Posterior cingulate gyrus (tissue), 11 donors: ENCODE results near the gene PKNOX2.
A peak's percentile ranks its signal among the peaks of the same experiment; 100 is the strongest.

Source experiments
- DNase-seq, 10 donors: peaks; one replicate each; pipeline versions ENCODE4 v3.0.0 to v3.0.0-alpha.2; 2020 to 2021; ENCODE audit warnings: mixed read lengths in 3 of 10
- intact Hi-C: fragments of 100-400 bp; cut with DNase I; formaldehyde crosslinking; loops from one replicate; pipeline ENCODE4 v1.15.1; 2023

Gene PKNOX2

GRCh38 chr11:125273519-125274000, 109.0 kb downstream of the PKNOX2 start:
- peak in 1 of 10 donors; percentile 31 for DNase-seq
- intact Hi-C loops = no loop called here

GRCh38 chr11:125274309-125274708, 109.8 kb downstream of the PKNOX2 start:
- DNase-seq = peak in 1 of 10 donors; percentile 49

GRCh38 chr11:125274774-125275173, 110.2 kb downstream of the PKNOX2 start:
- DNase-seq = peak in 1 of 10 donors; percentile 21
- intact Hi-C loops = no loop called here

More at GRCh38 chr11:125274309-125274708, 109.8 kb downstream of the PKNOX2 start:
- intact Hi-C loops = no loop called here

DNA sequence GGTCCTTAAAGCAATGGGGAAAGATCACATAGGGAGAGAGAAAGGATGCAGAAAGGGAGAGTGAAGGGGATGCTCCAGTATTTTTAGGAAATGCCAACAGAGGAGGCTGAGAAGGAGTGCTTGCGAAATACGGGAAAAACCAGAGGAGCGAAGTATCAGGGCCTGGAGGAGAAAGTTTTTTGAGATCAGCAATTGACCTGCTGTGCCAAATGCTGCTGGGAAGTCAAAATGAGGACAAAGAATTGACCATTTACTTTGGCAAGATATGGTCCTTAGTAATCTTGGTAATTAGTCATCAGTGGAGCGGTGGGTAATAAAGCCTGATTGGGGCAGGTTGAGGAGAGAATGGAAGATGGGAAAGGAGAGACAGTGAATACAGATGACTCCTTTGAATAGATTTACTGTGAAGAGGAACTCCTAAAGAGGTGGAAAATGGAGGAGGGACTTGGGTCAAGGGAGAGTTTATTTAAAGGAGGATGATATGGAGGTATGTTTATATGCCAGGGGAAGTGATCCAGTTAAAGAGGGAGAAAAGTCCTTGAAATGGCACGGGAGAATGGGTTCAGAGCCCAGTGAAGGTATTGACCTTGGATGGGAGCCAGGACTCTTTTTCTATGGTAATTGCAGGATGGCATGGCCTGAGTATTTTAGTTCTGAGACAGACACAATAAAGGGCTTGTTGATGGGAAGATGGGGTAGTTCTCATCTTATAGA, 111.5 kb downstream of the PKNOX2 start:
- peak in 1 of 10 donors; percentile 9 for DNase-seq
- intact Hi-C loops = no loop called here

- DNase-seq = peak in 1 of 10 donors; percentile 1
- intact Hi-C loops = no loop called here
Observed at GRCh38 chr11:125276619-125276976, 112.0 kb downstream of the PKNOX2 start.

- peak in 1 of 10 donors; percentile 34 for DNase-seq
- intact Hi-C loops = no loop called here
Observed at GRCh38 chr11:125279676-125280418, 115.3 kb downstream of the PKNOX2 start.

GRCh38 chr11:125280646-125281045, 116.1 kb downstream of the PKNOX2 start:
- intact Hi-C loops = no loop called here
- peak in 1 of 10 donors; percentile 79 for DNase-seq

DNA sequence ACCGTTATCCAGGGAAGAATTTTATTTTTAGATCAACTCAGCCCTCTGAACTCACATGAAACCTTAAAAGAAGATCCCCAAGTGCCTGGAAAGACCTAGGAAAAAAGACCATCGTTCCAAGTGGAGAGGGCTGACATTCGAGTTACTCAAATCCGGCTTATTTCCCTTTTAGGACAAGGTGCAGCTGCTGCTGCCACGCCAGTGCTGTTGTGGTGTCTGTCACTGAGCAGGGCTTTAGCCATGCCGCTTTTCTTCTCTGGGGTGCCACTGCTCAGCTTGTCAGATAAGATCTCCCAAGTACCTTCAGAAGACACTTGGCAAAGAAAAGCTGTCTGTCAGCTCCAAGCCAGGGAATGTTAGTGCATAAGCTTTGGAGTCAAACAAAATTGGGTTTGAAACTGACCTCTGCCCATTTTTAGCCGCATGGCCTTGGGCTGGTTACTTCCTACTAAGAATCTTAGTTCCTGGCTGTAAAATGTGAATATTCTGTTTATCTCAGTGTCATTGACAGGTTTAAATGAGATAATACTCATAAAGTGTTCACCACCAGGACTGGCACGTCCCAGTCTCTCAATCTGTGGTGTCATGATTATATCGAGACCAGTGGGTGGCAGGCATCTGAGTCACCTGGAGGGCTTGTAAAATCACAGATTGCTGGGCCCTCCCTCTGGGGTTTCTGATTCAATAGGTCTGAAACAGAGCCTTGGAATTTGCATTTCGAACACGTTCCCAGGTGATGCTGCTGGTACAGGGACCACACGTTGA, 117.5 kb downstream of the PKNOX2 start:
- intact Hi-C loops = no loop called here
- DNase-seq = peak in 1 of 10 donors; percentile 55

DNA sequence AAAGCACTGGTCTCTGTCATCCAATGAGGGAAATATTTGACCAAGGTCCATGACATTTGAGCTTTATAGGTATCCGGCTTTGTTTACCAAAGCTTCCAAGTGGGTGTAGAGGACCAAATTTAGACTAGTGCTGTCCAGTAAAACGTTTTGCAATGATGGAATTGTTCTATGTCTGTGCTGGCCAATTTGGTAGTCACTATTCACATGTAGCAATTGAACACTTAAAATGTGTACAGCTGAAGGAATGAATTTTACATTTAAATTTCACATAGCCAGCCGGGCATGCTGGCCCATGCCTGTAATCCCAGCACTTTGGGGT, 118.0 kb downstream of the PKNOX2 start:
- DNase-seq = no peak
- intact Hi-C loops = no loop called here

DNA sequence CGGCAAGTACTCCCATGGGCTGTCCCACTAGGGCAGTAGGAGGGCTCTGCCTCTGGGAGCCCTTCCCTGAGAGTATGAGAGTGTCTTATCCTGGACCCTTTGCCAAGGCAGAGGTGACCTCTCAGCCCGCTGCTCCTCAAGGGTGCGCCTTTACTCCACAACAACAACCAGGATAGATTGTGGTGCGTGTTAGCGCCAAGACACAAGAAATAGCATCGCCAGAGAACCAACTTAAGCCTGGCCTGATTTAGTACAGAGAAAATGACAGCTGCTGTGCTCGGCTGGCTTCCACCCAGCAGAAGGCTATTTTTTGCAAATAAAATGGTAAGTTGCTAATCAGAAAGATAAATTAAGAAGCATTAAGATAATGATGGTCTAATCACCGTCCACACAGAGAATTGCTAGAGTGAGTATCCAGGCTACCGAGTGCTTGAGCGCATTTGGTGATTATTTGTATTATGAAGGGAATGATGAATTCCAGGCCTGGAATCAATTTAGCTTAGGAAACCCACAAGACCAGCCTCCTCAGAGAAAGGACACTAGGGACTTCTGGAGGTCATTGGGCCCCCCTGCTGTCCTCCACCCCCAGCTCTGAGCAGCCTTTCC, 119.8 kb downstream of the PKNOX2 start:
- intact Hi-C loops = no loop called here
- DNase-seq = peak in 1 of 10 donors; percentile 83

GRCh38 chr11:125285844-125286243, 121.3 kb downstream of the PKNOX2 start:
- peak in 1 of 10 donors; percentile 25 for DNase-seq

GRCh38 chr11:125286486-125286885, 121.9 kb downstream of the PKNOX2 start:
- intact Hi-C loops = no loop called here
- peak in 1 of 10 donors; percentile 70 for DNase-seq

More at GRCh38 chr11:125285844-125286243, 121.3 kb downstream of the PKNOX2 start:
- intact Hi-C loops = no loop called here

GRCh38 chr11:125287491-125288210, 123.1 kb downstream of the PKNOX2 start:
- DNase-seq = peak in 3 of 10 donors; percentile 45 to 86 (median 72)
- intact Hi-C loops = no loop called here

DNA sequence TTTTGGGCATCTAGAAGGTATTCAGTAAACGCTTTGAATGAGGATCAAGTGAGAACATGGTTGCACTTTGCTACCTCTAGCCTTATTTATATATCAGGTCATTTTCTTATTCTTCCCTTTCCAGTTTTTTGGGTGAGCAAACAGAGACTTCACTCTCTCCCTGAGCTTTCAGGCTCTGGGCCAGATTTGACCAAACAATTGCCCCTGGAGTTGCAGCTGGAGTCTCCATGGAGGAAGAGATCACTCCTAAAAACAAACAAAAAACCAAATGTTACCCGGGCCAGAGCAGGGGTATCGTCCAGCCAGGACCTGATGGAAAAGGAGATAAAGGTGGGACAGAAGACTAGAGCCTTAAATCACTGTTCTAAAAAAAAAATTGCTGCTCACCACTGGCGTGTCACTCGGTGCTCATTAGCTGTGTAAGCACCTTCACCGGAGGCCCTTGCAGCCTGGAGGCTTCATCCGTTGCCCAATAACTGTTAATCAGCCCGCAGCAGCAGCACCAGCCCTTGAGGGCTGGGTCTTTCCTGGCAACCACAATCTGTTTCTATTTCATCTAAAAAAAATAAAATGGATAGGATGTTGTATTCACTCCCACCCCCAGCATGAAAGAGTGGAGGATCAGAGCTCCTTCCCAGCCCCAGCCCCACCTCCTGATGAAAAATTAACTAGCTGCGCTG, 125.0 kb downstream of the PKNOX2 start:
- intact Hi-C loops = no loop called here

DNA sequence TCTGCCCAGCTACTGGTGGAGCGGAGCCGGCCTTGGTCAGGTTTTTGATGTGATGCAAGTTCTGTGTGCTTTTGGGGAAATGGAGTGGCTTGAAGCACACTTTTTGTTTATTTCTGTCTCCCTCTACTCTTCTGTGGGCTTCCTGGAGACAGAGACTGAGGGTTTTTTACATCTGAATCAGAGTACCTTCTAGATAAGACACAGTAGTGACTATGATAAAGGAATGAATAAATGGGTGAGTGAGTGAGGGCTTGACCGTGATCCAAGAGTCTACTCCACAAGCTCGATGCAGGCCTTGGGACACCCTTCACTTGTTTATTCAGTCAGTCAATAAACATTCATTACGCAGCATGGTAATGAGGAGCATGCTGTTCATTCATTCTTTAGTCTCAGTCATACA, 125.7 kb downstream of the PKNOX2 start:
- DNase-seq = peak in 1 of 10 donors; percentile 7
- intact Hi-C loops = no loop called here

More for the DNA sequence above, 125.0 kb downstream of the PKNOX2 start:
- DNase-seq = peak in 1 of 10 donors; percentile 58

DNA sequence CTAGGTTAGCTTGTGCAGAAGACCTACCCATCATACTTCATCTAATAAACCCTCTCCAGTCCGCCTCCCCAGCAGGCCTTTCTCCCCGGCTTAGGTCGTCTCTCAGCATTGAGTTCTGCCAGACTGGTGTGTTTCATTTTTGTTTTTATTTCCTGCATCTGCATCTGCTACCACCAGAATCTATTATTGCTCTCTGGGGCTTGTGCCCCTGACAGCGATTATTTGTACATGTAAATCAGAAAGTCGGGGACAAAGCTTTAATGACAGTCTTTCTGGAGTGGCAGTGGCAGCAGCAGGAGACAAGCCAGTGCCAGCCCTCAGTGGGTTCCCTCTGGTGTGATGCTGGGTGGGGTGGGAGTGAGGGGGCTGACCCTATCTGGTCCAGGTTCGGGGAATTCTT, 127.5 kb downstream of the PKNOX2 start:
- intact Hi-C loops = no loop called here
- peak in 1 of 10 donors; percentile 60 for DNase-seq

GRCh38 chr11:125293596-125293995, 129.0 kb downstream of the PKNOX2 start:
- DNase-seq = no peak
- intact Hi-C loops = no loop called here

- DNase-seq = no peak
- intact Hi-C loops = no loop called here
Observed at GRCh38 chr11:125295931-125296330, 131.4 kb downstream of the PKNOX2 start.

GRCh38 chr11:125297346-125297915, 132.9 kb downstream of the PKNOX2 start:
- no peak for DNase-seq
- intact Hi-C loops = no loop called here
